ENCODE measurements around the gene SPEN.

The SPEN gene

GRCh38 chr1:15953294-15953771 is 105.8 kb downstream of the SPEN start:
- no peak overlapping the region for H3K4me3 ChIP-seq (ENCODE audit: low read length, poor library complexity, severe bottlenecking)
- no peaks in the 10 kb centered on the region for H3F3A ChIP-seq (ENCODE audit: low read depth)
- no peaks in the 10 kb centered on the region for H3K9me2 ChIP-seq (replicated peaks; ENCODE audit: low read depth, low read length)
- no peaks in the 10 kb centered on the region for H3K27me3 ChIP-seq (ENCODE audit: insufficient read depth, low read length, poor library complexity, severe bottlenecking)
- H2AFZ ChIP-seq (ENCODE audit: low read length), result no peak overlapping the region
- peaks cover 21% of the 10 kb centered on the region for H4K20me1 ChIP-seq (ENCODE audit: insufficient read depth, low read length, poor library complexity, severe bottlenecking)
- H3K79me2 ChIP-seq (ENCODE audit: insufficient read depth, low read length), result peaks cover 80% of the 10 kb centered on the region
- H3K9ac ChIP-seq (ENCODE audit: low read depth, low read length, poor library complexity, severe bottlenecking), result no peak overlapping the region
- TF ChIP-seq EZH2phosphoT487 (IDR thresholded peaks at IDR 0.05; ENCODE audit: borderline replicate concordance) (no peak), CTCF (conservative IDR thresholded peaks at IDR 0.05; ENCODE audit: low read length) (no peak)
- H3K9me3 ChIP-seq (ENCODE audit: insufficient read depth, low read depth, low read length), result no peaks in the 10 kb centered on the region
- H3K4me1 ChIP-seq (ENCODE audit: insufficient read depth, low read length, poor library complexity, severe bottlenecking), result peaks cover 5% of the 10 kb centered on the region
- peaks cover 6% of the 10 kb centered on the region; the same call in 1 of the 2 replicates for H3K36me3 ChIP-seq (ENCODE audit: insufficient read depth, low read length)
- no peak overlapping the region for H3K4me2 ChIP-seq (ENCODE audit: low read depth, low read length, poor library complexity, severe bottlenecking)

- Histone ChIP-seq H3K4me1 (ENCODE audit: insufficient read depth, low read length, poor library complexity, severe bottlenecking) (peaks cover 5% of the 10 kb centered on the region), H3K27me3 (ENCODE audit: insufficient read depth, low read length, poor library complexity, severe bottlenecking) (no peaks in the 10 kb centered on the region), H3K9me3 (ENCODE audit: insufficient read depth, low read depth, low read length) (no peaks in the 10 kb centered on the region), H2AFZ (ENCODE audit: low read length) (no peak overlapping the region), H3F3A (ENCODE audit: low read depth) (no peaks in the 10 kb centered on the region), H3K9ac (ENCODE audit: low read depth, low read length, poor library complexity, severe bottlenecking) (no peak overlapping the region), H4K20me1 (ENCODE audit: insufficient read depth, low read length, poor library complexity, severe bottlenecking) (peaks cover 17% of the 10 kb centered on the region), H3K4me3 (ENCODE audit: low read length, poor library complexity, severe bottlenecking) (no peak overlapping the region), H3K4me2 (ENCODE audit: low read depth, low read length, poor library complexity, severe bottlenecking) (no peak overlapping the region), H3K79me2 (ENCODE audit: insufficient read depth, low read length) (peaks cover 84% of the 10 kb centered on the region), H3K36me3 (ENCODE audit: insufficient read depth, low read length) (peaks cover 2% of the 10 kb centered on the region; the same call in 1 of the 2 replicates), H3K9me2 (replicated peaks; ENCODE audit: low read depth, low read length) (no peaks in the 10 kb centered on the region)
- no peak for TF ChIP-seq EZH2phosphoT487 (IDR thresholded peaks at IDR 0.05; ENCODE audit: borderline replicate concordance)
- TF ChIP-seq CTCF (conservative IDR thresholded peaks at IDR 0.05; ENCODE audit: low read length), result no peak
Observed at GRCh38 chr1:15953791-15954241, 106.3 kb downstream of the SPEN start.

GRCh38 chr1:15954316-15954715 is 106.8 kb downstream of the SPEN start:
- Histone ChIP-seq H3K9ac (ENCODE audit: low read depth, low read length, poor library complexity, severe bottlenecking) (no peak overlapping the region), H3K9me2 (replicated peaks; ENCODE audit: low read depth, low read length) (no peaks in the 10 kb centered on the region), H4K20me1 (ENCODE audit: insufficient read depth, low read length, poor library complexity, severe bottlenecking) (peaks cover 16% of the 10 kb centered on the region), H3K4me3 (ENCODE audit: low read length, poor library complexity, severe bottlenecking) (no peak overlapping the region), H3F3A (ENCODE audit: low read depth) (no peaks in the 10 kb centered on the region), H3K36me3 (ENCODE audit: insufficient read depth, low read length) (no peaks in the 10 kb centered on the region; the same call in 1 of the 2 replicates), H3K4me1 (ENCODE audit: insufficient read depth, low read length, poor library complexity, severe bottlenecking) (peaks cover 5% of the 10 kb centered on the region), H2AFZ (ENCODE audit: low read length) (no peak overlapping the region), H3K27me3 (ENCODE audit: insufficient read depth, low read length, poor library complexity, severe bottlenecking) (no peaks in the 10 kb centered on the region), H3K4me2 (ENCODE audit: low read depth, low read length, poor library complexity, severe bottlenecking) (no peak overlapping the region), H3K9me3 (ENCODE audit: insufficient read depth, low read depth, low read length) (no peaks in the 10 kb centered on the region), H3K79me2 (ENCODE audit: insufficient read depth, low read length) (peaks cover 81% of the 10 kb centered on the region)
- no peak for TF ChIP-seq CTCF (conservative IDR thresholded peaks at IDR 0.05; ENCODE audit: low read length)
- TF ChIP-seq EZH2phosphoT487 (IDR thresholded peaks at IDR 0.05; ENCODE audit: borderline replicate concordance), result no peak
